ENCODE measurements around the gene FAF1. TPM values are rescaled to one million over a fixed set of nuclear protein-coding genes. Genes with fewer than 3 reads are reported as not detected.

The FAF1 gene
- total RNA-seq, 4 donors from 2014 or later = 46.1 to 72.2 (median 52.2) TPM

DNA sequence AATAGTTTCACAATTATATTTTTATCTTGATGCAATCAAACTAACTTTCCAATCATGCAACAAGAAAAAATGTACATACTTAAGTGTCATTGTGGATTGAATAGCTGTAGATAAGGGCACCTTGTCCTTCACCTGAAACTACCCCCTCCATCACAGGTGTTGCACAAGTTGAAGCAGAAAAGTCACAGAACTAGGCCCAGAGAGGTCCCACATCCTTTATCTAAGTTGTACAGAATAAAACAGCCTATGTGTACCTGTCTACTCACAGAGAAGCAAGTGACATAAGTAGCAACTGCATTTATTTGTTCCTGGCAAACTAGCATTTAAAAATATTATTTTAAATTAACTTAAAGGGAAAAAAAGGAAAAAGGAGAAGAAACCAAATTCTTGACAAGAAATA is 256.8 kb downstream of the FAF1 start:
- TF ChIP-seq CTCF (IDR thresholded peaks at IDR 0.05; ENCODE audit: low read depth) = no peak

DNA sequence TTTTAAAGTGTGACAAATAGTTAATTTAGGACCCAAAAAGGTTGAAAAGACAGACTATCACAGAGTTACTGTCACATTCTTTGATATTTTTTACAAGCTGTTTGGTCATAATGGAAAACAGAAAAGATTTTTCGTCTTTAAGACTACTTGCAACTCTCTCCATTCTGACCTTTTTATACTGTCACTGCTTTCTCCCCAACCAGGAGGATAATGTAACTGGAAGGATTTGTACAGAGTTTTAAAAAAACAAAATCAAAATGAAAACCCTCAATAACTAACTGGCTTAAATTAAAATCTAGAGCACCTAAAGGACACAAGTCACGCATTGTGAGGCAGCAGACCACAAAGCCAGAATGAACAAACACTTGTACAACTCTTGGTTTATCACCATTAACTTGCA is 257.7 kb downstream of the FAF1 start:
- no peak for TF ChIP-seq CTCF (IDR thresholded peaks at IDR 0.05; ENCODE audit: low read depth)

DNA sequence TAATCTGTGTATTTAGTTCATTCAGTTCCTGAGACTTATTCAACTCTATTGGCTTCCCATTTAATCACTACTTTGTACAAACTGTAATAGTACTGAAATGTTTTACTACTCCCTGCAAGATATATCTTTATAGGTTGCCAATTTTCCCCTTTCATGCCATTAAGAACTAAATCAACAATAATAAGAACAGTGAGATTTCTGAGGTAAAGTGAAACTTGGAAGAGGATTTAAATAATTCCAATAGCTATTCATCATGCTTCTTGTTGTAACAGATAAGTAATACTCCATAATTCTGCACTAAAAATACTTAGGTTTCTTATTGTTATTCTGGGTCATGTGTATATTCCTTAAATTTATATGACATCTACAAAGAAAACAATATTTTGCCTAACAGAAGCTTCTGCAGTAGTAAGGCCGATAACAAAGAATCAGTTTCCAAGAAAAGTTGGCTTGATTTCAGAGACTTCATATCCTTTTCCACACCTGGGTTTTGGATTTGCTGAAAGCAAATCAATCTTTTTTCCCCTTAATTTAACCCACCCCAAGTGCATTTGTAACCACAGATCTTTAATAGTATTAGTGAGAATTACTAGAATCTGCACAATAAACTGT is 258.3 kb downstream of the FAF1 start:
- TF ChIP-seq CTCF (IDR thresholded peaks at IDR 0.05; ENCODE audit: low read depth) = no peak

- TF ChIP-seq CTCF (IDR thresholded peaks at IDR 0.05; ENCODE audit: low read depth) = no peak
These were observed 259.4 kb downstream of the FAF1 start for GRCh38 chr1:50700621-50701020.

DNA sequence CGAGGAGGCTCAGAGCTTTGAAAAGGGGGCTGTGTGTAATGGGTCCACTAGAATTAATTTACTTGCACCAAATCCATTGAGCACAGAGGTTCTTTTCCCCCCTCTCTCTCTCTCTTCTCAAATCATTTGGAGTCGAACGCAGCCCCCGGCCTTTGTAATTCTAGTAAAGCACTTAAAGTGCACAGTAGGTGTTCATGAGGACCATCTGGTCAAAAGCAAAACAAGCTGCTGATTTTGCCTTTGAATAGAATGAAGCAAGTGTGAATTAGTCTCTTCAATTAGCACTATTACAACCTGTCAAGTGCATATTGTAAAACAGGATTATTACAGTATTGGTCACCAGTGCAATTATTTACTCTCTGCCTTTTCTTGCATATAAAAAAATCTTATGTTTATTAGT is 259.9 kb downstream of the FAF1 start:
- TF ChIP-seq CTCF (IDR thresholded peaks at IDR 0.05; ENCODE audit: low read depth) = no peak

DNA sequence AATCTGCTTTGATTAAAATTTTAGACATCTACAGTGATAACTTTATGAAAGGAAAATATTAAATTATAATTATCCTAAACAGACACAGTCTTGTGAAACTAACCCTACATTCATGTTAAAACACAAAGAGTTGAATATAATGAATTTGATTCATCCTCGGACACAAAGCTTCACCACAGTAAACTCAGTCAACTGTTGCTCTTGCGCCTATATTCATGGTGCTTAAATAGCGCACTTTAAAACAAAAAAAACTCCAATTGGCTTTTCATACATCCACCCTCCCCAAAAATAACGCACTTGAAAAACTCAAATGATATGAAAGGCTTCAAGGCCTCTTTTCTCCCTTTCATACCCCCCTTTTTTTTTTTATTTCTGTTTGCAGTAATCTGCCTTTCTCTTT is 260.3 kb downstream of the FAF1 start:
- TF ChIP-seq CTCF (IDR thresholded peaks at IDR 0.05; ENCODE audit: low read depth) = no peak

- TF ChIP-seq CTCF (IDR thresholded peaks at IDR 0.05; ENCODE audit: low read depth) = no peak
These were observed 262.3 kb downstream of the FAF1 start for GRCh38 chr1:50697440-50698421.
